ENCODE measurements around the gene RAP2B. TPM values are rescaled to one million over a fixed set of nuclear protein-coding genes. Genes with fewer than 3 reads are reported as not detected.

RAP2B gene
- total and polyA plus RNA-seq, 2 of the 13 experiments (the other 11 are each of a cell fraction or from before 2014, with no cell fraction given): 6.4 to 7.1 TPM

- WGBS (ENCODE audit: low lambda C conversion rate): 93% methylated on average over 4 of the region's 4 CpGs
- in situ Hi-C loops (cut with HindIII; ENCODE audit: extremely low pct_ligation_motif_present, low pct_unique_long_range_greater_than_20kb) (no loop called here), intact Hi-C loops (cut with micrococcal nuclease; ENCODE audit: unreplicated experiment) (no loop called here)
- Histone ChIP-seq H3K9ac (ENCODE audit: insufficient read depth, low read depth, low read length) (no peak overlapping the region), H4K20me1 (ENCODE audit: insufficient read depth, low read length) (peaks cover 7% of the 10 kb centered on the region; the same call in 1 of the 2 replicates), H3K4me3 (replicated peaks in 1 of 3; ENCODE audit: insufficient read depth in 1 of 3, low read depth in 2 of 3, low read length in 3 of 3) (no peak overlapping the region), H3K4me1 (ENCODE audit: insufficient read depth, low read length) (no peaks in the 10 kb centered on the region), H3K27ac (ENCODE audit: extremely low read length, insufficient read depth, low read length) (no peak overlapping the region), H3K9me3 (ENCODE audit: low read length) (no peaks in the 10 kb centered on the region), H3K36me3 (replicated peaks in 1 of 2; ENCODE audit: control insufficient read depth in 1 of 2, insufficient read depth in 2 of 2, low read length in 2 of 2) (no peaks in the 10 kb centered on the region), H3K4me2 (ENCODE audit: low read depth, low read length) (no peak overlapping the region), H2AFZ (ENCODE audit: low read length) (no peak overlapping the region), H3K27me3 (ENCODE audit: control insufficient read depth in 1 of 2, insufficient read depth in 2 of 2, low read length in 2 of 2) (no peaks in the 10 kb centered on the region), H3K79me2 (ENCODE audit: insufficient read depth, low read length) (no peaks in the 10 kb centered on the region)
- CTCF ChIA-PET (ENCODE audit: low intra/inter-chr PET ratio, low total read pairs): no interaction called here
- POLR2A ChIA-PET: interaction anchor here (0.8 kb wide), 1 partner anchor 11 kb away, joined by 3 read pairs; no protein-coding TSS in a partner anchor
- DNase-seq (ENCODE audit: low spot score) (no peak), ATAC-seq (no peak), FAIRE-seq (no peak)
- no TSS peak for BruUV-seq (replicated peaks)
- TF ChIP-seq SOX6 (IDR thresholded peaks at IDR 0.05) (no peak), SOX6 (CRISPR knock-in tag; IDR thresholded peaks at IDR 0.05) (no peak), THAP8 (CRISPR knock-in tag; IDR thresholded peaks at IDR 0.05; ENCODE audit: borderline replicate concordance) (no peak), ZNF646 (CRISPR knock-in tag; IDR thresholded peaks at IDR 0.05) (no peak), ZNF558 (CRISPR knock-in tag; IDR thresholded peaks at IDR 0.05; ENCODE audit: borderline replicate concordance) (no peak), BCL6 (CRISPR knock-in tag; IDR thresholded peaks at IDR 0.05) (no peak), ATF7-NPFF (CRISPR knock-in tag; IDR thresholded peaks at IDR 0.05; ENCODE audit: low read depth) (no peak), DDIT3 (CRISPR knock-in tag; IDR thresholded peaks at IDR 0.05) (no peak)
- TF ChIP-seq, protein P1, sequence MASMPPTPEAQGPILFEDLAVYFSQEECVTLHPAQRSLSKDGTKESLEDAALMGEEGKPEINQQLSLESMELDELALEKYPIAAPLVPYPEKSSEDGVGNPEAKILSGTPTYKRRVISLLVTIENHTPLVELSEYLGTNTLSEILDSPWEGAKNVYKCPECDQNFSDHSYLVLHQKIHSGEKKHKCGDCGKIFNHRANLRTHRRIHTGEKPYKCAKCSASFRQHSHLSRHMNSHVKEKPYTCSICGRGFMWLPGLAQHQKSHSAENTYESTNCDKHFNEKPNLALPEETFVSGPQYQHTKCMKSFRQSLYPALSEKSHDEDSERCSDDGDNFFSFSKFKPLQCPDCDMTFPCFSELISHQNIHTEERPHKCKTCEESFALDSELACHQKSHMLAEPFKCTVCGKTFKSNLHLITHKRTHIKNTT (CRISPR knock-in tag; IDR thresholded peaks at IDR 0.05): no peak
- TF ChIP-seq, protein P2, sequence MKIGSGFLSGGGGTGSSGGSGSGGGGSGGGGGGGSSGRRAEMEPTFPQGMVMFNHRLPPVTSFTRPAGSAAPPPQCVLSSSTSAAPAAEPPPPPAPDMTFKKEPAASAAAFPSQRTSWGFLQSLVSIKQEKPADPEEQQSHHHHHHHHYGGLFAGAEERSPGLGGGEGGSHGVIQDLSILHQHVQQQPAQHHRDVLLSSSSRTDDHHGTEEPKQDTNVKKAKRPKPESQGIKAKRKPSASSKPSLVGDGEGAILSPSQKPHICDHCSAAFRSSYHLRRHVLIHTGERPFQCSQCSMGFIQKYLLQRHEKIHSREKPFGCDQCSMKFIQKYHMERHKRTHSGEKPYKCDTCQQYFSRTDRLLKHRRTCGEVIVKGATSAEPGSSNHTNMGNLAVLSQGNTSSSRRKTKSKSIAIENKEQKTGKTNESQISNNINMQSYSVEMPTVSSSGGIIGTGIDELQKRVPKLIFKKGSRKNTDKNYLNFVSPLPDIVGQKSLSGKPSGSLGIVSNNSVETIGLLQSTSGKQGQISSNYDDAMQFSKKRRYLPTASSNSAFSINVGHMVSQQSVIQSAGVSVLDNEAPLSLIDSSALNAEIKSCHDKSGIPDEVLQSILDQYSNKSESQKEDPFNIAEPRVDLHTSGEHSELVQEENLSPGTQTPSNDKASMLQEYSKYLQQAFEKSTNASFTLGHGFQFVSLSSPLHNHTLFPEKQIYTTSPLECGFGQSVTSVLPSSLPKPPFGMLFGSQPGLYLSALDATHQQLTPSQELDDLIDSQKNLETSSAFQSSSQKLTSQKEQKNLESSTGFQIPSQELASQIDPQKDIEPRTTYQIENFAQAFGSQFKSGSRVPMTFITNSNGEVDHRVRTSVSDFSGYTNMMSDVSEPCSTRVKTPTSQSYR (CRISPR knock-in tag; IDR thresholded peaks at IDR 0.05; ENCODE audit: borderline replicate concordance): no peak
These were observed 9.9 kb downstream of the RAP2B start for GRCh38 chr3:153171918-153172317.
